Calu3 (cell line): Measurements from ENCODE around the gene ZNF618. TPM values are rescaled to one million over a fixed set of nuclear protein-coding genes. Genes with fewer than 3 reads are reported as not detected.

Experiments used
- BruUV-seq: library from RNA; stranded (reverse); fragments of 400-500 nt; replicated peaks from 2 replicates; lab custom pipeline; 2021; lab: Mats Ljungman, UMichigan
- CTCF ChIA-PET: fragments of 300-600 bp; sonication (Branson Sonifier 250); formaldehyde crosslinking; loops from one replicate; lab custom pipeline; 2022; ENCODE audit warnings: antibody characterized with exemption; lab: Charles Lee
- DNase-seq: peaks from one replicate; pipeline ENCODE4 v3.0.0; 2022
- H3K27ac Mint-ChIP-seq: one replicate; pipeline ENCODE4 v1.8.0; 2022; ENCODE audit warnings: mixed read lengths; ENCODE audit not compliant: unreplicated experiment
- H3K27me3 Mint-ChIP-seq: one replicate; pipeline ENCODE4 v1.8.0; 2022; ENCODE audit warnings: mixed read lengths; ENCODE audit not compliant: unreplicated experiment
- H3K36me3 Mint-ChIP-seq: one replicate; pipeline ENCODE4 v1.8.0; 2022; ENCODE audit warnings: mild to moderate bottlenecking, moderate library complexity, mixed read lengths; ENCODE audit not compliant: insufficient read depth, unreplicated experiment
- H3K4me1 Mint-ChIP-seq: one replicate; pipeline ENCODE4 v1.8.0; 2022; ENCODE audit warnings: mild to moderate bottlenecking, low read depth, mixed read lengths; ENCODE audit not compliant: unreplicated experiment
- H3K4me3 Mint-ChIP-seq: one replicate; pipeline ENCODE4 v1.8.0; 2022; ENCODE audit warnings: mild to moderate bottlenecking, low read depth, moderate library complexity, mixed read lengths; ENCODE audit not compliant: unreplicated experiment
- H3K9me3 Mint-ChIP-seq: one replicate; pipeline ENCODE4 v1.8.0; 2022; ENCODE audit warnings: low read depth, mixed read lengths; ENCODE audit not compliant: unreplicated experiment
- intact Hi-C: fragments of 100-400 bp; cut with micrococcal nuclease; formaldehyde crosslinking; loops from one replicate; pipeline ENCODE4 v1.10.0; 2022; ENCODE audit not compliant: unreplicated experiment
- total RNA-seq: library from RNA; stranded (reverse); gene quantifications from 2 replicates; pipeline ENCODE4 v1.2.3, GENCODE V29; 2022
- TF ChIP-seq, protein P1 (sequence below): fragments of 200-600 bp; IDR thresholded peaks from one replicate; pipeline ENCODE4 v1.8.0; 2022; ENCODE audit warnings: antibody characterized with exemption; ENCODE audit not compliant: unreplicated experiment

Gene ZNF618
- total RNA-seq, 1 experiment from 2014 or later: 20.3 TPM

DNA sequence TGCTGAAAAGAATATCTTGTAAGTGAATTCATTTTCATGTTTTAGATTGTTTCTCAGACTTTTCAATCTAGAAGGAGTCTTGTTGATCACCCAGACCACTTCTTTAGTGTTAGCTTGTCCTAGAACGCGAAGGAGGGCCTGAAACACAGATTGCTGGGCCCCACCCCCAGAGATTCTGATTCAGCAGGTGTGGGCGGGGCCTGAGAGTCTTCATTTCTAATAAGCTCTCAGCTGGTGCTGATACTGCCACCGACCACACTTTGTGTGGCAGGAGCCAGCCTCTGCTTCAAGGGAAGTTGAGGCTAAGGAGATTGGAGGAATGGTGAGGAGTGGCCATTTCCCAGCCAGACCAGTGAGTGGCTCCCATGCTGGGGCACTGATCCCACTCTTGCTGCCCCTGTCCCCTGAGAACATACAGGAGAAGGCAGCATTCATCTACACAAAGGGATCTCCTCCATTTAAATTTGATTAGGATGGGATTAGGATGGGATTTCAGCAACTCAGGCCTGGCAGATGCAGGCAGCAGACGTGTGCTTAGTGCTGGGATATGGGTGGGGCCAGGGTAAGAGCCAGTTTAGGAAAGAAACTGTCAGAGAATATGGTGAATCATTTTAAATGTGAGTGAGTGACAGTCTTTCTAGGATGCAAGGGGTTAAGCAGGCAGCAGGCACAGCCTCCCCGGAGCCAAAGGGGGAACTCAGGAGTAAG lies 35.9 kb downstream of the ZNF618 start:
- CTCF ChIA-PET: no interaction called here
- intact Hi-C loops: no loop called here
- H3K4me1 Mint-ChIP-seq: peaks cover 25% of the 10 kb centered on the region

DNA sequence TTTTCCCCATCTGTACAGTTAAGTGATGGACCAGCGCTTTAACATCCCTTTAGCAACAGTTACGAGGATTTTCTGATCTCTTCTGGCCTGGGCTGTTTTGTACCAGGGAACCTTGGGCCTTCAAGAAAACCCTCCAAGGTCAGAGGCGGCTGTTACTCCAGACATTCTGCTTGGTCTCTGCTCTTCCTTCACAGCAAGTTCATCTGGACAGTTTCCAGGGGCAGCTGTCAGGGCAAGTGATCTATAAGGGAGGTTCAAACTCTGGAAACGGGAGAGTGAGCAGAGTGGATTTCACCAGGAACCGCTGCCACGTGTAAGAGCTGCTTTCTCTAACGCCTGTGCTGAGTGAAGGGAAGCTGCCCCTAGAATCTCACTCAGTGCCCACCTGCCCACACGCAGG lies 36.7 kb downstream of the ZNF618 start:
- Mint-ChIP-seq H3K4me3 (no peak overlapping the region), H3K36me3 (peaks cover 4% of the 10 kb centered on the region), H3K9me3 (no peaks in the 10 kb centered on the region), H3K27ac (no peak overlapping the region), H3K27me3 (no peaks in the 10 kb centered on the region), H3K4me1 (peaks cover 22% of the 10 kb centered on the region)
- intact Hi-C loops: no loop called here
- TF ChIP-seq, protein P1, sequence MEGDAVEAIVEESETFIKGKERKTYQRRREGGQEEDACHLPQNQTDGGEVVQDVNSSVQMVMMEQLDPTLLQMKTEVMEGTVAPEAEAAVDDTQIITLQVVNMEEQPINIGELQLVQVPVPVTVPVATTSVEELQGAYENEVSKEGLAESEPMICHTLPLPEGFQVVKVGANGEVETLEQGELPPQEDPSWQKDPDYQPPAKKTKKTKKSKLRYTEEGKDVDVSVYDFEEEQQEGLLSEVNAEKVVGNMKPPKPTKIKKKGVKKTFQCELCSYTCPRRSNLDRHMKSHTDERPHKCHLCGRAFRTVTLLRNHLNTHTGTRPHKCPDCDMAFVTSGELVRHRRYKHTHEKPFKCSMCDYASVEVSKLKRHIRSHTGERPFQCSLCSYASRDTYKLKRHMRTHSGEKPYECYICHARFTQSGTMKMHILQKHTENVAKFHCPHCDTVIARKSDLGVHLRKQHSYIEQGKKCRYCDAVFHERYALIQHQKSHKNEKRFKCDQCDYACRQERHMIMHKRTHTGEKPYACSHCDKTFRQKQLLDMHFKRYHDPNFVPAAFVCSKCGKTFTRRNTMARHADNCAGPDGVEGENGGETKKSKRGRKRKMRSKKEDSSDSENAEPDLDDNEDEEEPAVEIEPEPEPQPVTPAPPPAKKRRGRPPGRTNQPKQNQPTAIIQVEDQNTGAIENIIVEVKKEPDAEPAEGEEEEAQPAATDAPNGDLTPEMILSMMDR: no peak
- no peak for DNase-seq
- CTCF ChIA-PET: no interaction called here
- no TSS peak for BruUV-seq

More for the DNA sequence above, 35.9 kb downstream of the ZNF618 start:
- Mint-ChIP-seq H3K36me3 (peaks cover 4% of the 10 kb centered on the region), H3K4me3 (no peak overlapping the region), H3K27ac (no peak overlapping the region), H3K27me3 (no peaks in the 10 kb centered on the region), H3K9me3 (no peaks in the 10 kb centered on the region)
- BruUV-seq: no TSS peak
- no peak for DNase-seq
- TF ChIP-seq, protein P1: no peak

- no peaks in the 10 kb centered on the region for H3K9me3 Mint-ChIP-seq
- no peak overlapping the region for H3K27ac Mint-ChIP-seq
- peaks cover 4% of the 10 kb centered on the region for H3K36me3 Mint-ChIP-seq
- TF ChIP-seq, protein P1: no peak
- H3K4me1 Mint-ChIP-seq: peaks cover 22% of the 10 kb centered on the region
- CTCF ChIA-PET: no interaction called here
- intact Hi-C loops: no loop called here
- no peak for DNase-seq
- no TSS peak for BruUV-seq
- H3K27me3 Mint-ChIP-seq: no peaks in the 10 kb centered on the region
- H3K4me3 Mint-ChIP-seq: no peak overlapping the region
Observed at GRCh38 chr9:113913426-113914195, 37.5 kb downstream of the ZNF618 start.

DNA sequence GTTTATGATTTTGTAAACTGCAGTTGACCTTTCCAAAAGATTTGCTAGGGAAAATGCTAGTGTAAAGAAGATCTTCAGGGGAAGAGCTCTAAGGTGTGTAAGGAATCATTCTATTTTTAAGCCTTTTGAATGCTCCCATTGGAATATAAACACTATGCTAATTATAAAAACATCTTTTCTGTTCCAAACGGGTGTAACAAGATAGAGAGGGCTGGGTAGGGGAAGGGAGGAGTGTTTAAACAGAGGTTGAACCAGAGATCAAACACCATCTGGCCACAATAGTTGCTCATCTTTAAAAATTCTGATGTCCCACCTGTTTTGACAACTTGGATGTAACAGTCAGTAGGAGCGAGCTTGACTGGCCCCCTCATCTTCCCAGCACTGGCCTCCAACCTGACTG lies 38.4 kb downstream of the ZNF618 start:
- no TSS peak for BruUV-seq
- TF ChIP-seq, protein P1: no peak
- intact Hi-C loops: no loop called here
- H3K27me3 Mint-ChIP-seq: no peaks in the 10 kb centered on the region
- no peak overlapping the region for H3K4me3 Mint-ChIP-seq
- no peak for DNase-seq
- H3K9me3 Mint-ChIP-seq: no peaks in the 10 kb centered on the region
- H3K36me3 Mint-ChIP-seq: no peaks in the 10 kb centered on the region
- H3K27ac Mint-ChIP-seq: no peak overlapping the region
- CTCF ChIA-PET: no interaction called here
- peaks cover 13% of the 10 kb centered on the region for H3K4me1 Mint-ChIP-seq
